Measurements from ENCODE around the gene GPC6.

The GPC6 gene

GRCh38 chr13:94121686-94122085 lies 895.1 kb downstream of the GPC6 start:
- no peak for DNase-seq (ENCODE audit: low spot score)
- in situ Hi-C loops (cut with MboI; ENCODE audit: low pct_unique_long_range_greater_than_20kb, low sequenced_read_pairs, unreplicated experiment) = no loop called here
- TF ChIP-seq, protein P1, sequence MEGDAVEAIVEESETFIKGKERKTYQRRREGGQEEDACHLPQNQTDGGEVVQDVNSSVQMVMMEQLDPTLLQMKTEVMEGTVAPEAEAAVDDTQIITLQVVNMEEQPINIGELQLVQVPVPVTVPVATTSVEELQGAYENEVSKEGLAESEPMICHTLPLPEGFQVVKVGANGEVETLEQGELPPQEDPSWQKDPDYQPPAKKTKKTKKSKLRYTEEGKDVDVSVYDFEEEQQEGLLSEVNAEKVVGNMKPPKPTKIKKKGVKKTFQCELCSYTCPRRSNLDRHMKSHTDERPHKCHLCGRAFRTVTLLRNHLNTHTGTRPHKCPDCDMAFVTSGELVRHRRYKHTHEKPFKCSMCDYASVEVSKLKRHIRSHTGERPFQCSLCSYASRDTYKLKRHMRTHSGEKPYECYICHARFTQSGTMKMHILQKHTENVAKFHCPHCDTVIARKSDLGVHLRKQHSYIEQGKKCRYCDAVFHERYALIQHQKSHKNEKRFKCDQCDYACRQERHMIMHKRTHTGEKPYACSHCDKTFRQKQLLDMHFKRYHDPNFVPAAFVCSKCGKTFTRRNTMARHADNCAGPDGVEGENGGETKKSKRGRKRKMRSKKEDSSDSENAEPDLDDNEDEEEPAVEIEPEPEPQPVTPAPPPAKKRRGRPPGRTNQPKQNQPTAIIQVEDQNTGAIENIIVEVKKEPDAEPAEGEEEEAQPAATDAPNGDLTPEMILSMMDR (IDR thresholded peaks at IDR 0.05; ENCODE audit: extremely low read depth, insufficient read depth, missing control alignments) = no peak

DNA sequence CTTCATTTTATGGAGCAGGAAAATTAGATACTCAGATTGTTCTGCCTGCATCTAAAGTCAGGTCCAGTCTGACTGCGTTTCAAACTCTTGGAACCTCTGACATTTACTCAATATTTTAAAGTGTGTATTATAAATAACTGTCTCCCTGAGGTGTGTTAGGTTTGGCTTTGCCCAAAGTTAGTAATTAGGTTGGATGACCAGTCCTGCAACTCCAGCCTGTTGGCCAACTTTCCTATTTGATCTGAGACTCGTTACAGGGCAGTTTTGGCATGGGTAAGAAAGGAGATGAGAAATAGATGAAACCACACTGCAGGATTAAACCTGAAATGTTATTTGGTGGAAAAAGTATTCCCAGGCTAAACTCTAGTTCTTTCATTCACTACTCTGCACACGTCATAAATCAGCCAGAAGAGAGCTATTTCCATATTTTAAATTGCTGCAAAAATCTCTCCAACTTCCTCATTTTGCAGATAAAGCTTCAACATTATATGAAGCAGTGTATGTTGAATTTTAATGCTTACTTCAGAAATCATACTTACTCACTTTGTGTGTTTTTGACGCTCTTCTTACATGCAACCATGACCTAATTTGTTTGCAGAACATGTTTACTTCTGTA lies 895.8 kb downstream of the GPC6 start:
- no peak for DNase-seq (ENCODE audit: low spot score)
- in situ Hi-C loops (cut with MboI; ENCODE audit: low pct_unique_long_range_greater_than_20kb, low sequenced_read_pairs, unreplicated experiment) = no loop called here
- TF ChIP-seq, protein P1 (IDR thresholded peaks at IDR 0.05; ENCODE audit: extremely low read depth, insufficient read depth, missing control alignments) = no peak

DNA sequence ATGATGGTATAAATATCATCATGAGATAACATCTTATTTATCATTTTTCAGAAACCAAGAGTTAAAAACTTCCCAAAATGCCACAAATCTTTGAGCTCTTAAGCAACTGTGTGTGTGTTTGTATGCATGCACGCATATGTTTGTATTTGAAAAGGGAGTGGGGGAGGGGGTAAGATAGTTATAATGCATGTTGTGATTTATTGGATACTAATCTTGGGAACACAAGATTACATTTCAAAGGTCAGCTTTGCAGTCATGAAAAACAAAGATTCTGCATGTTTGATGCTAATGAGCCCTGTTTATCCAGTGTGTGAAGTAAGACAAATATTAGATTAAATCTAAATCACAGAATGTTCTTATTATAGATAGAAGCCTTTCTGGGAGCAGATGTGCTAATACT lies 897.0 kb downstream of the GPC6 start:
- DNase-seq (ENCODE audit: low spot score) = no peak
- in situ Hi-C loops (cut with MboI; ENCODE audit: low pct_unique_long_range_greater_than_20kb, low sequenced_read_pairs, unreplicated experiment) = no loop called here
- TF ChIP-seq, protein P1 (IDR thresholded peaks at IDR 0.05; ENCODE audit: extremely low read depth, insufficient read depth, missing control alignments) = no peak

- DNase-seq (ENCODE audit: low spot score) = no peak
- in situ Hi-C loops (cut with MboI; ENCODE audit: low pct_unique_long_range_greater_than_20kb, low sequenced_read_pairs, unreplicated experiment) = no loop called here
- TF ChIP-seq, protein P1 (IDR thresholded peaks at IDR 0.05; ENCODE audit: extremely low read depth, insufficient read depth, missing control alignments) = no peak
Observed at GRCh38 chr13:94128430-94128829, 901.8 kb downstream of the GPC6 start.

DNA sequence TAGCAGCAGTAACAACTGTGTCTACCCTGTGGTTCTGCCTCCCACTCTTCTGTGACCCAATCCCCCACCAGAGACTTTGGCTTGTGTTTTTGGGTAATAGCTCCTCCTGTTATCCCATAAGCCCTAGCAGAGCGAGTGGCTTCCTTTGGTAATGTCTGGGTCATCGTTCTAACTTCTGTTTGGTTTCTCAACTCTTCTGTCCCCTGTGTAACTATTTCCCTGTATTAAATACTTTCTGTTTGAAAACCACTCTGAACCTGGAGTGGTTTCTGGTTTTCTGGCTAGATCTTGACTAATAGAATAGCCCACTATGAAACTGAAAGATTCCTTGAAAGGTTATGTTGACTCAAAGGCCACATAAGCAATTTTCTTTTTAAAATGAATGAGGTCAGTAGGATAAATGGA lies 902.9 kb downstream of the GPC6 start:
- no peak for DNase-seq (ENCODE audit: low spot score)
- in situ Hi-C loops (cut with MboI; ENCODE audit: low pct_unique_long_range_greater_than_20kb, low sequenced_read_pairs, unreplicated experiment) = no loop called here
- TF ChIP-seq, protein P1 (IDR thresholded peaks at IDR 0.05; ENCODE audit: extremely low read depth, insufficient read depth, missing control alignments) = no peak

DNA sequence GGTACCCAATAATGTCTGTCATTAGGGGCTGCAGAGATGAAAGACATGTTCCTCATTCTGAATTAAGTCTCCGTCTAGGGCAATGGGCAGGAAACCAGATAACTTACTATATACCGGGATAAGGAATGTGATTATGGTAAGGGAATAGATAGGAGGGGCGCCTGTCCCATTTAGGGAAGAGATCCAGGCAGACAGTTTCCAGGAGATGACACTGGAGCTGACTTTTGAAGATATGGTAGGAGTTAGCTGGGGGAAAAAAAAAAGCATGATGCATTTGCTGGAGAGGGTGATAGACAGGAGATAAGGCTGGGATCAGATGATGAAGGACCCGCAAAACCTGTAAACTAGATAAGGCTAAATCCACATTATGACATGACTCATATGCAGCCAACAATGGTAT lies 912.2 kb downstream of the GPC6 start:
- no peak for DNase-seq (ENCODE audit: low spot score)
- TF ChIP-seq, protein P1 (IDR thresholded peaks at IDR 0.05; ENCODE audit: extremely low read depth, insufficient read depth, missing control alignments) = no peak
- in situ Hi-C loops (cut with MboI; ENCODE audit: low pct_unique_long_range_greater_than_20kb, low sequenced_read_pairs, unreplicated experiment) = no loop called here
